KOPT-K1 (cell line): ENCODE results near the gene ASB5.
"Not testable (repeated sequence)": the region's sequence is repeated elsewhere in the genome, so short reads cannot be mapped to it uniquely, and the experiment has no call there.

Source experiments
- H3K27ac ChIP-seq: fragments of 200-600 bp; sonication (generic); 2 replicates; pipeline ENCODE4 v1.5.1; 2016; ENCODE audit warnings: antibody characterized with exemption, mild to moderate bottlenecking, low read depth, low read length; ENCODE audit not compliant: poor library complexity, severe bottlenecking
- H3K36me3 ChIP-seq: fragments of 200-600 bp; sonication (generic); 2 replicates; pipeline ENCODE4 v1.5.1; 2017; ENCODE audit warnings: antibody characterized with exemption, mild to moderate bottlenecking, low read length, moderate library complexity; ENCODE audit not compliant: insufficient read depth
- H3K9me3 ChIP-seq: fragments of 200-600 bp; sonication (generic); 2 replicates; pipeline ENCODE4 v1.5.1; 2017; ENCODE audit warnings: antibody characterized with exemption, low read length, mild to moderate bottlenecking; ENCODE audit not compliant: insufficient read depth, poor library complexity, severe bottlenecking

The ASB5 gene

GRCh38 chr4:176268963-176269362, at the start of gene ASB5:
Gene ASB5 (minus strand): TSS chr4:176269222. CDS start chr4:176269108, 114 bp downstream.
- Histone ChIP-seq H3K9me3 (no peaks in the 10 kb centered on the region), H3K36me3 (no peaks in the 10 kb centered on the region), H3K27ac (no peak within 1 kb of the TSS)

GRCh38 chr4:176313596-176314336, 44.7 kb upstream of the ASB5 start:
- no peaks in the 10 kb centered on the region for H3K9me3 ChIP-seq
- no peaks in the 10 kb centered on the region for H3K36me3 ChIP-seq
- H3K27ac ChIP-seq, result no peak overlapping the region

GRCh38 chr4:176309772-176310171, 40.8 kb upstream of the ASB5 start:
- H3K27ac ChIP-seq, result no peak overlapping the region
- H3K9me3 ChIP-seq, result no peaks in the 10 kb centered on the region
- H3K36me3 ChIP-seq, result no peaks in the 10 kb centered on the region

GRCh38 chr4:176309046-176309445, 40.0 kb upstream of the ASB5 start:
- Histone ChIP-seq H3K36me3 (no peaks in the 10 kb centered on the region), H3K9me3 (no peaks in the 10 kb centered on the region), H3K27ac (no peak overlapping the region)

- H3K27ac ChIP-seq, result no peak overlapping the region
- H3K9me3 ChIP-seq, result no peaks in the 10 kb centered on the region
- H3K36me3 ChIP-seq, result no peaks in the 10 kb centered on the region
Measured at GRCh38 chr4:176308441-176308840, 39.4 kb upstream of the ASB5 start.

DNA sequence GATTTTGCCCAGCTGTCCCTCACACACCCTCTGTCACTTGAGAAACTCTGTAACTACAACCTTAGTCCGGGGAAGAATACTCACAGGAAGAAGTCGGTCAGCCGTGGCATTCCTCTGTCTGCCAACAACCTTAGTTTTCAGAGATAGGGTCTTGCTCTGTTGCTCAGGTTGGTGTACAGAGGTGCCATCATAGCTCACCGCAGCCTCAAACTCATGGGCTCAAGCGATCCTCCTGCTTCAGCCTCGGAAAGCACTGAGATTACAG, 38.6 kb upstream of the ASB5 start:
- Histone ChIP-seq H3K36me3 (no peaks in the 10 kb centered on the region), H3K27ac (no peak overlapping the region), H3K9me3 (no peaks in the 10 kb centered on the region)

DNA sequence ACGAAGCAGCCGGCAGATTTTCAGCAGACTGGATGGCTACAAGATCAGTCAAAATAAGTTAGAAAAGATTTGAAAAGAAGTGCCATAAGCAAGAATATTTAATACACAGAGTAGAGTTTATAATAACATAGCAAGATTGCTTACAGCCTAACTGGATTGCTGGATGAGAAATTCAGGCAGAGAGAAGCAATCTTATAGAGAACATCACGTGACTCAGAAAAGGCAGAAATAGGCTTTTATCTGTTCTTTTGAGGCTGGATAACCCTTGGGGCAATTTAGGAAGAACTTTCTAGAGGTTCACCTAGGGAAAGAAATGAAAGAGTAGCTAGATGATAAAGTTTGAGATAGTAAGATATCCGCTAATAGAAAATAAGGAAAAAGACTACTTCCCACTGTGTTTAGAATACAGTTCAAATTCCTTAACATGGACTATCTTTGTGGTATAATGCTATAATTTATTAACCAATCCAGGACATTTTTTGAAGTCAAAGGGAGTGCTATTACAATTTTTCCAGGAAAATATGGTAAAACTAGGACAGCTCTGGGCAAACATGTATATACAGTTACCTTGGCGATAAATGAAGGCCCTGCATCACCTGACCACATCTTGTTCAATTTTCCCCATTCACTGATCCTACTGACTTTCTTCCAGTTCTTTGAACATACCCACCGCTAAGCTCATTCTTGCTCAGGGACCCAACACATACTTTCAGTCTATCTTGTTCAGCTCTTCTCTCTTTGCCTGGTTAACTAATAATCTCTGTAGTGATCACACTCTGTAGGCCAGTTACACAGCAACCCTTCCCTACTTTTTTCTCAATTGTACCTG, 38.0 kb upstream of the ASB5 start:
- no peak overlapping the region for H3K27ac ChIP-seq
- no peaks in the 10 kb centered on the region for H3K36me3 ChIP-seq
- H3K9me3 ChIP-seq, result no peaks in the 10 kb centered on the region

- Histone ChIP-seq H3K9me3 (no peaks in the 10 kb centered on the region), H3K36me3 (no peaks in the 10 kb centered on the region), H3K27ac (no peak overlapping the region)
Measured at GRCh38 chr4:176303938-176304337, 34.9 kb upstream of the ASB5 start.

DNA sequence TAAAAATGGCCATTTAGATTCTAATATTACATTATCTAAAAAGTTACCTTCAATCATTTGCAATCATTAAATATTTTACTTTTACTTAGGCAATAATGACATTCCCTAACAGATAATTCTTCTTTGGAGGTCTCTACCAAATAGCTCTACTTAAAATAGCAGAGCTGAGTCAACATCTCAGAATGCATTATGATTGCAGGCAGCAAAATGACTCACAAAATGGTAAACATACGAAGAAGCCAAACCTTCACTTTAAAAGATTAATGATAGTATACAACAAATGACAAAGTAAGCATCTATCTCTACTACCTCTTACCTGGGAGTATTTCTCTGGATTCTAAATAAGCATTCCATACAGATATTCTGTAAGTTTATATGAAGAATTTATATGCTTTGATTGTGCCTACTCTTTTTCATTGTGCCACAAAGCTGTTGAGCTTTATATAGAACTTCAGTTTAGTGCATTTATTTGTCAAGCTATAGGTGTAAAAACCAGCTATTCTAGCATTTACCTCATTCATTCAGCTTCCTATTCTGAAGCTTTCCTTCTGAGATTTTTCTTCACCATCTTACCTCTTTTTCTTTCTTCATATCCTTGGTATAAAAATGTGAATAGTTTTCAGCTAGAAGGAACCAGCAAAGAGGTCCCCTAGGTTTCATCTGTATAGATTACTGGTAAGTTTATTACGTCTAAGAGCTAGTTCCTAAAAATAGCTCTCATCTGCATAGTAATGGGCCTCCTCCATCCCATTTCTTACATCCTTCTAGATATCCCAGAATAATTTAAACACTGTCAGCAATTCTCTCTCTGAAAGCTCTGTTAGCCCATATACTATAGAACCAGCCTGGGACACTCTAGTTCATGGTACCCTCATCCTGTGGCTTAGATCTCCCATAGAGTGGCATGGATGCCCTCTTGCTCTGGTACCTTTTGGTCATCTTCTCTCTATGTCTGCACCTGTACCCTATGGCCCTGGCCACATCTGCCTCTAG, 33.6 kb upstream of the ASB5 start:
- Histone ChIP-seq H3K36me3 (no peaks in the 10 kb centered on the region), H3K27ac (no peak overlapping the region), H3K9me3 (no peaks in the 10 kb centered on the region)

DNA sequence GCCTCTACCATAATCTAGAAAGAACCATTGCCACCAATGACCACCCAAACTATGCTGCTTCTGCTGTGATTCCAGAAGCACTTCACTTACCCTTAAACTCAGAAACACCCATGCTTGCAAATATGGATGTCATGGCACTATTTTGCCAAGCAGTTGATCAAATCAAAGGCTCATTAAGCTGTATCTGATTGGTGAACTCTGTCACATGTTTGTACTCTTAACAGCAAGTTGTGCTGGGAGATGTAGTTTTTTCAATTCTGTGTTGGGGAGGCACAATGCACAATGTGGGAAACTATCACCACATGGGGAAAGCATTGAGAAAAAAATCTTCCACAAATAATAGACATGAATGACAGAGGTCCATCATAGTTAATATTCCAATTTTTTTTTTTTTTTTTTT, 31.5 kb upstream of the ASB5 start:
- H3K36me3 ChIP-seq, result no peaks in the 10 kb centered on the region
- no peaks in the 10 kb centered on the region for H3K9me3 ChIP-seq
- no peak overlapping the region for H3K27ac ChIP-seq

DNA sequence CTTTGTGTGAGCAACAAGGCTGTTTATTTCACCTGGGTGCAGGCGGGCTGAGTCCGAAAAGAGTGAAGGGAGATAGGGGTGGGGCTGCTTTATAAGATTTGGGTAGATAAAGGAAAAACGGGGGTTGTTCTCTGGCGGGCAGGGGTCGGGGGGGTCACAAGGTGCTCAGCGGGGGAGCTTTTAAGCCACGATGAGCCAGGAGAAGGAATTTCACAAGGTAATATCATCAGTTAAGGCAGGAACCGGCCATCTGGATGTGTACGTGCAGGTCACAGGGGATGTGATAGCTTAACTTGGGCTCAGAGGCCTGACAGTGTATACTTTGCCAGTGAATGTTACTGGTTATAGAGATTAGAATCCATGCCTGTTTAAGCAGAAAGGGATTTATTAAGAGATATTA, 31.0 kb upstream of the ASB5 start:
- Histone ChIP-seq H3K36me3 (no peaks in the 10 kb centered on the region), H3K9me3 (no peaks in the 10 kb centered on the region), H3K27ac (no peak overlapping the region)

- Histone ChIP-seq H3K36me3 (no peaks in the 10 kb centered on the region), H3K27ac (no peak overlapping the region), H3K9me3 (no peaks in the 10 kb centered on the region)
Measured at GRCh38 chr4:176298664-176299063, 29.6 kb upstream of the ASB5 start.

GRCh38 chr4:176295907-176296306, 26.9 kb upstream of the ASB5 start:
- not testable (repeated sequence) for H3K9me3 ChIP-seq, H3K36me3 ChIP-seq, H3K27ac ChIP-seq

- no peak overlapping the region for H3K27ac ChIP-seq
- no peaks in the 10 kb centered on the region for H3K36me3 ChIP-seq
Measured at GRCh38 chr4:176293660-176294059, 24.6 kb upstream of the ASB5 start.

GRCh38 chr4:176292920-176293319, 23.9 kb upstream of the ASB5 start:
- no peak overlapping the region for H3K27ac ChIP-seq
- no peaks in the 10 kb centered on the region for H3K9me3 ChIP-seq
- no peaks in the 10 kb centered on the region for H3K36me3 ChIP-seq

More at GRCh38 chr4:176293660-176294059, 24.6 kb upstream of the ASB5 start:
- H3K9me3 ChIP-seq, result no peaks in the 10 kb centered on the region
